ENCODE data around the gene MORN1.

DNA sequence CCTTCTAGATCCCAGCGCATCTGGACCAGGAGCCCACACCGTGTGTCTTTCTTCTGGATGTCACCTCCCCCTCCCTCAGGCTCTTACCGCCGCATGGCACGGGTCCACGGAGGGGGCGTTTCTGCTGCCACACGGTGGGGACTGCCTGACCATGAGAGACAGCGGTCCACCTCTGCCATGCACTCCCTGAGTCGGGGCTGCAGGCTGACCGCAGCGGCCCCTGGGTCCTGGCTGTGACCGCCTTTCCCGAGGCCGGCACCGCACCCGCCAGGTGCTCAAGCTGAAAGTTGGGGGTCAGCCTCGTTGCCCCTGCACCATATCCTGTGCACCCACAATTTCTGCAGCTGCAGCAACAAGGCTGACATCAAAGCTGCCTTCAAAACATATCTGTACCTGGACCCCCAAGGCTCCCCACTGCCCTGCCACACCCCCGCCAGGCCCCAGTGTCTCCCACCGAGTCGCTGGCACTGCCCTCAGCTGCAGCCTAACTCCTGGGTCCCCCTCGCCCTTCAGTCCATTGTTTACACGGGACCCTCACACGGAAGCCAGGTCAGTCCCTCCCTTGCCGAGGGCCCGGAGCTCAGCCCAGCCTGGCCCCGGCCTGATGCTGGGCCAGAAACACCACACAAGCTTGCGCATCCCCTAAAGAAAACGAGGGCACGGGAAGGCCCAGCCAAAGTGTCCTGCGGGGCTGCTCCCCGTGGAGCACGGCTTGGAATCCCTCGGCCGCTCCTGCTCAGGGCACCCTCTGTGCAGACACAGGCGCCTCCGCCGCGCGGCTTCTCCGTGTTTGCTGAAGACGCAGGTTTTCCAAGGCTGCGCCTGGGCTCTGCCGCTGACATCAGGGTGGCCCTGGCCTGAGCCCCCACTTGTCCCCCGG lies 51.9 kb downstream of the MORN1 start:
- TF ChIP-seq, protein P1, sequence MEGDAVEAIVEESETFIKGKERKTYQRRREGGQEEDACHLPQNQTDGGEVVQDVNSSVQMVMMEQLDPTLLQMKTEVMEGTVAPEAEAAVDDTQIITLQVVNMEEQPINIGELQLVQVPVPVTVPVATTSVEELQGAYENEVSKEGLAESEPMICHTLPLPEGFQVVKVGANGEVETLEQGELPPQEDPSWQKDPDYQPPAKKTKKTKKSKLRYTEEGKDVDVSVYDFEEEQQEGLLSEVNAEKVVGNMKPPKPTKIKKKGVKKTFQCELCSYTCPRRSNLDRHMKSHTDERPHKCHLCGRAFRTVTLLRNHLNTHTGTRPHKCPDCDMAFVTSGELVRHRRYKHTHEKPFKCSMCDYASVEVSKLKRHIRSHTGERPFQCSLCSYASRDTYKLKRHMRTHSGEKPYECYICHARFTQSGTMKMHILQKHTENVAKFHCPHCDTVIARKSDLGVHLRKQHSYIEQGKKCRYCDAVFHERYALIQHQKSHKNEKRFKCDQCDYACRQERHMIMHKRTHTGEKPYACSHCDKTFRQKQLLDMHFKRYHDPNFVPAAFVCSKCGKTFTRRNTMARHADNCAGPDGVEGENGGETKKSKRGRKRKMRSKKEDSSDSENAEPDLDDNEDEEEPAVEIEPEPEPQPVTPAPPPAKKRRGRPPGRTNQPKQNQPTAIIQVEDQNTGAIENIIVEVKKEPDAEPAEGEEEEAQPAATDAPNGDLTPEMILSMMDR (IDR thresholded peaks at IDR 0.05): no peak
- TF ChIP-seq POLR2A (IDR thresholded peaks at IDR 0.05; ENCODE audit: low read depth) (no peak), POLR2AphosphoS5 (IDR thresholded peaks at IDR 0.05) (no peak)

Data from esophagus muscularis mucosa (tissue), 3 donors.